ENCODE measurements around the gene GRIN3B.

GRIN3B gene

GRCh38 chr19:966485-967088 is 33.6 kb upstream of the GRIN3B start:
- DNase-seq: no peak

GRCh38 chr19:970695-971094 is 29.5 kb upstream of the GRIN3B start:
- DNase-seq: no peak

GRCh38 chr19:971795-972194 is 28.4 kb upstream of the GRIN3B start:
- no peak for DNase-seq

GRCh38 chr19:972281-972680 is 27.9 kb upstream of the GRIN3B start:
- no peak for DNase-seq

- DNase-seq: no peak
Observed at GRCh38 chr19:973726-974563, 26.3 kb upstream of the GRIN3B start.

GRCh38 chr19:974564-975257 is 25.5 kb upstream of the GRIN3B start:
- DNase-seq: no peak

GRCh38 chr19:976476-976875 is 23.7 kb upstream of the GRIN3B start:
- DNase-seq: no peak

GRCh38 chr19:977058-977464 is 23.2 kb upstream of the GRIN3B start:
- no peak for DNase-seq

GRCh38 chr19:979318-979741 is 20.9 kb upstream of the GRIN3B start:
- DNase-seq: no peak

- no peak for DNase-seq
Observed at GRCh38 chr19:980133-980998, 19.9 kb upstream of the GRIN3B start.

- peak; percentile 52 for DNase-seq
Observed at GRCh38 chr19:982567-983170, 17.6 kb upstream of the GRIN3B start.

- DNase-seq: peak; percentile 89
Observed at GRCh38 chr19:984165-984967, 15.9 kb upstream of the GRIN3B start, which contains the start of gene WDR18. Gene WDR18 (plus strand): TSS chr19:984345. CDS start chr19:984354, 9 bp downstream.

- no peak for DNase-seq
Observed at GRCh38 chr19:986083-986482, 14.1 kb upstream of the GRIN3B start.

GRCh38 chr19:988081-988480 is 12.1 kb upstream of the GRIN3B start:
- DNase-seq: no peak

GRCh38 chr19:988510-988909 is 11.7 kb upstream of the GRIN3B start:
- no peak for DNase-seq

- no peak for DNase-seq
Observed at GRCh38 chr19:989381-990081, 10.7 kb upstream of the GRIN3B start.

- no peak for DNase-seq
Observed at GRCh38 chr19:990119-990571, 10.1 kb upstream of the GRIN3B start.

GRCh38 chr19:990746-991145 is 9.5 kb upstream of the GRIN3B start:
- no peak for DNase-seq

GRCh38 chr19:991174-991931 is 8.9 kb upstream of the GRIN3B start:
- DNase-seq: peak; percentile 53

Data from fibroblast of skin of right biceps (primary cell).